Neural crest cell (in vitro differentiated cells): ENCODE measurements around the gene ARHGAP45. TPM values are rescaled to one million over a fixed set of nuclear protein-coding genes. Genes with fewer than 3 reads are reported as not detected.

Experiments used
- DNase-seq: peaks from one replicate; pipeline ENCODE4 v3.0.0; 2021; ENCODE audit warnings: low read depth, mixed read lengths, low spot score
- H3K27ac Mint-ChIP-seq: one replicate; pipeline ENCODE4 v1.8.0; 2021; ENCODE audit warnings: mild to moderate bottlenecking, mixed read lengths; ENCODE audit not compliant: unreplicated experiment
- H3K27me3 Mint-ChIP-seq: 2 replicates; pipeline ENCODE4 v1.8.0; 2021; ENCODE audit warnings: low read depth, mild to moderate bottlenecking, mixed read lengths
- H3K36me3 Mint-ChIP-seq: 2 replicates; pipeline ENCODE4 v1.8.0; 2021; ENCODE audit warnings: low read depth, mild to moderate bottlenecking, mixed read lengths
- H3K4me1 Mint-ChIP-seq: 2 replicates; pipeline ENCODE4 v1.8.0; 2021; ENCODE audit warnings: mixed read lengths
- H3K4me3 Mint-ChIP-seq: one replicate; pipeline ENCODE4 v1.8.0; 2021; ENCODE audit warnings: mild to moderate bottlenecking, mixed read lengths
- H3K9me3 Mint-ChIP-seq: 2 replicates; pipeline ENCODE4 v1.8.0; 2021; ENCODE audit warnings: mixed read lengths
- total RNA-seq: library from RNA; stranded (reverse); gene quantifications from 2 replicates; pipeline ENCODE4 v1.2.1, GENCODE V29; 2021
- TF ChIP-seq, protein P1 (sequence below): fragments of 200-600 bp; sonication (generic); conservative IDR thresholded peaks from 2 replicates; pipeline ENCODE4 v1.5.0; 2021; ENCODE audit warnings: antibody characterized with exemption, mild to moderate bottlenecking

Gene ARHGAP45
- total RNA-seq, 1 donor from 2014 or later = 1.6 TPM

DNA sequence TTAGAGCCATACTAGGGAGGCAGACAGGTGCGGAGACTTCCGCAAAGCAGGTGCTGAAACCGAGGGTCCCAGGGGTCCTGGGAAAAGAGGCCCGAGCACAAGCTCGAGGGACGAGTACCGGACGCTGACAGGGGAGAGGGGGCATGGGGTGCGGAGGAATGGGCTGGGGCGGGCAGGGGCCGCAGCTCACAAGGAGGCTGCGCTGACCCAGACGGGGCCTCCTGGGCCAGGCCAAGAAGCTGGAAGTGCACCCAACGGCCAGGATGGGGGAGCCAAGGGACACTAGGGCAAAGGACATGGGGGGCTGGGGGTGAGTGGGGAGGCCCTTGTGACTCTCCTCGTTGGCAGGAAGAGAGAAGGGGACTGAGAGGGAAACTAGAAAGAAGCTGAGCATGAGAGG lies 26.4 kb downstream of the ARHGAP45 start:
- H3K9me3 Mint-ChIP-seq = no peaks in the 10 kb centered on the region
- H3K27me3 Mint-ChIP-seq = no peaks in the 10 kb centered on the region
- H3K27ac Mint-ChIP-seq = no peak overlapping the region
- peak overlapping the region; percentile 99 for H3K4me3 Mint-ChIP-seq
- H3K36me3 Mint-ChIP-seq = no peaks in the 10 kb centered on the region
- peaks cover 27% of the 10 kb centered on the region for H3K4me1 Mint-ChIP-seq
- TF ChIP-seq, protein P1, sequence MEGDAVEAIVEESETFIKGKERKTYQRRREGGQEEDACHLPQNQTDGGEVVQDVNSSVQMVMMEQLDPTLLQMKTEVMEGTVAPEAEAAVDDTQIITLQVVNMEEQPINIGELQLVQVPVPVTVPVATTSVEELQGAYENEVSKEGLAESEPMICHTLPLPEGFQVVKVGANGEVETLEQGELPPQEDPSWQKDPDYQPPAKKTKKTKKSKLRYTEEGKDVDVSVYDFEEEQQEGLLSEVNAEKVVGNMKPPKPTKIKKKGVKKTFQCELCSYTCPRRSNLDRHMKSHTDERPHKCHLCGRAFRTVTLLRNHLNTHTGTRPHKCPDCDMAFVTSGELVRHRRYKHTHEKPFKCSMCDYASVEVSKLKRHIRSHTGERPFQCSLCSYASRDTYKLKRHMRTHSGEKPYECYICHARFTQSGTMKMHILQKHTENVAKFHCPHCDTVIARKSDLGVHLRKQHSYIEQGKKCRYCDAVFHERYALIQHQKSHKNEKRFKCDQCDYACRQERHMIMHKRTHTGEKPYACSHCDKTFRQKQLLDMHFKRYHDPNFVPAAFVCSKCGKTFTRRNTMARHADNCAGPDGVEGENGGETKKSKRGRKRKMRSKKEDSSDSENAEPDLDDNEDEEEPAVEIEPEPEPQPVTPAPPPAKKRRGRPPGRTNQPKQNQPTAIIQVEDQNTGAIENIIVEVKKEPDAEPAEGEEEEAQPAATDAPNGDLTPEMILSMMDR = no peak
- no peak for DNase-seq

DNA sequence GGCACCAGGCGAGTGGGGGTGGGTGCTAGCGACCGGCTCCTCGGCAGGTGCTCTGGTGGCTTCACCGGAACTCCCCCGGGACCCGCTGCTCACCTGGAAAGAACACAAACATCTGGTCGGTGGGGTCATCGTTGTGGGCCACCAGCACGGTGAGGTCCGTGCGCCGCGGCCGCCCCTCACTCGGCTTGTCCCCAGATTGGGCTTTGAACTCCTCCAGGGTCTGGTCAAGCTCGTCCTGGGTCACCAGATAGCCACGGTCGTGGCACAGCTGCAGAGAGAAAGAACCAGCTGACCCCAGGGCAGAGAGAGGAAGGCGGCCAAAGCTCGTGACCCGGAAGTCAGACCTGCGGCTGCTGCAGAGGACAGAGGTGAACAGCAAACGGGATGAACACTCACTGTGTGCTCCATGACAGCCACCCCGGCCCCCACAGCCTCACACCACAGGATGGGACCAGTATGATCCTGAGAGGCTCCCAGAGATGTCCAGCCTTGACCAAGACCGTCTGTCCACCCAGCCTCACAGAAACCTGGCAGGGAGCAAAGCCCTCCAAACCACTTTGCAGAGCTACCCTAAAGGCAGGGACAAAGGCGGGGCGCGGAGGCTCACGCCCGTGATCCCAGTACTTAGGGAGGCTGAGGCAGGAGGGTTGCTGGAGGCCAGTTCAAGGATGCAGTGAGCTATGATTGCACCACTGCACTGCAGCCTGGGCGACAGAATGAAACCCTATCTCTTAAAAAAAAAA lies 27.0 kb downstream of the ARHGAP45 start:
- TF ChIP-seq, protein P1 = no peak
- H3K36me3 Mint-ChIP-seq = no peaks in the 10 kb centered on the region
- peak overlapping the region; percentile 99 for H3K4me3 Mint-ChIP-seq
- H3K27me3 Mint-ChIP-seq = no peaks in the 10 kb centered on the region
- H3K4me1 Mint-ChIP-seq = peaks cover 32% of the 10 kb centered on the region
- peak overlapping the region; percentile 75 for H3K27ac Mint-ChIP-seq
- DNase-seq = no peak
- H3K9me3 Mint-ChIP-seq = no peaks in the 10 kb centered on the region

DNA sequence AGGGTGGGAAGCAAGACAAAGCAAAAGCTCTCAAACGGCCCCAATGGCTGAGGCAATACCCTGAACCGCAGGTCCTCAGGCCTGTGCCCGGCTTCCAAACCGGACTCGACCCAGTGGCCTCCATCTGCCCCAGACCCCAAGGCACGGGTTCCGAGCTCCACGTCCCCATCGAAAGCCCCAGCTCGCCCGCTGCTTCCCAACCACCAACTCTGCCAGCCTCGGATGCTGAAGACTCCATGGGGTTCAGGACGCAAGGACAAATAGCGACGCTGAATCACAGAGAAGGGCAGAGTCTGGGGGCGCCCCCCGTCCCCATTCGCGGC lies 27.6 kb downstream of the ARHGAP45 start:
- Mint-ChIP-seq H3K27ac (peak overlapping the region; percentile 75), H3K36me3 (no peaks in the 10 kb centered on the region), H3K4me3 (peak overlapping the region; percentile 99), H3K4me1 (peaks cover 32% of the 10 kb centered on the region), H3K9me3 (no peaks in the 10 kb centered on the region), H3K27me3 (no peaks in the 10 kb centered on the region)
- TF ChIP-seq, protein P1 = no peak
- no peak for DNase-seq

DNA sequence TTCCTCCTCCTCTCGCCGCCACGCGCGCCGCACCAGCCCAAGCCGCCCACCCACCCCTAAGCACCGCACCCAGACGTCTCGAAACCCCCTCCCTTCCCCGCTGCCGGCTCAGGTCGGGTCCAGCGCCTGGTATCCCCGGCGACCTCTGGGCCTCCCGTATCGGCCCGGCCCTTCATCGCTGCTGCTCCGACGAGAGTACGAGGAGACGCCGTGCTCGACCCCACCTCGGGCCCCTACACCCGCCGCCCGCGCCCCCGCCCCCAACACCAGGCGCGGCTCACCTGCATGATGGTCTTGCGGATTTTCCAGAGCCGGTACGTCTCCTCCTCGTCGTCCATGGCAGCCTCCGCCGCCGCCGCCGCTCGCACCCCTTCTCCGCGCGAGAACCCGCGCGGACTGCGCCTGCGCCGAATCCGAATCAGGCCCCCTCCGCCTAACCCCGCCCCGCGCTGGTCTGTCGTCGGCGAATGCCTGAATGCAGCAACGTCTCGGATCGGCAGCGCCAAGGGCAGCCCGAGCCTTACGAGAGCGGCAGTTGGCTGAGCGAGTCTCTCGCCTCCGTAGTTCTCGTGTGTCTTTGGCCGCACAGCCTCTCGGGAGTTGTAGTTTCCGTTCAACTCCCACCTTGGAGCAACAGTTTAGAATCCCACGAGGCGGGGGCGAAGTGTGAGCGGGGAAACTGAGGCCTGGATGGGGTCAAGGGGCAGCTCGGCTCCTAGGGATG lies 28.2 kb downstream of the ARHGAP45 start, which contains the start of gene POLR2E:
Gene POLR2E, minus strand, starts transcription at position 398 of the 724 bp plus-strand sequence. Its CDS starts 60 bp downstream, at position 338.
- H3K36me3 Mint-ChIP-seq = no peaks in the 10 kb centered on the region

DNA sequence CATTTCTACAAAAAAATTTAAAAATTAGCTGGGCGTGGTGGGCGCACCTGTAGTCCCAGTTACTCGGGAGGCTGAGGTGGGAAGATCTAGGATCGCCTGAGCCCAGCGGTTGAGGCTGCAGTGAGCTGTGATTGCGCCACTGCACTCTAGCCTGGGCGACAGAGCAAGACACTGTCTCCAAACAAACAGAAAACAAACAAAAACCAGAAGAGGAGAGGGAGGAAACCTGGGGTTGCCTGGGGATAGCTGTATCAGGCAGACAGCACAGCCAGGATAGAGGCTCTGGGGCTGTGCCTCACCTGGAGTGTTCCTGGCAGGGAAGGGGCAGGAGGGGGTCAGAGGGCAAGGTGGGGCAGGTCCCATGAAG lies 30.8 kb downstream of the ARHGAP45 start:
- Mint-ChIP-seq H3K36me3 (no peaks in the 10 kb centered on the region), H3K4me1 (peaks cover 40% of the 10 kb centered on the region), H3K4me3 (peak overlapping the region; percentile 10), H3K27me3 (no peaks in the 10 kb centered on the region), H3K9me3 (no peaks in the 10 kb centered on the region), H3K27ac (peak overlapping the region; percentile 92)
- TF ChIP-seq, protein P1 = no peak
- DNase-seq = no peak

More for the DNA sequence above, 28.2 kb downstream of the ARHGAP45 start, which contains the start of gene POLR2E:
- TF ChIP-seq, protein P1 = no peak
- Mint-ChIP-seq H3K9me3 (no peaks in the 10 kb centered on the region), H3K4me3 (peak within 1 kb of the TSS; percentile 99), H3K4me1 (peaks cover 32% of the 10 kb centered on the region), H3K27ac (peak within 1 kb of the TSS; percentile 84), H3K27me3 (no peaks in the 10 kb centered on the region)
- DNase-seq = peak; percentile 99
